Keratinocyte (primary cell): Measurements from ENCODE around the gene CALML3. TPM values are rescaled to one million over a fixed set of nuclear protein-coding genes. Genes with fewer than 3 reads are reported as not detected.

Source experiments
- DNase-seq: peaks from one replicate; pipeline ENCODE4 v3.0.0-alpha.2; 2011; ENCODE audit warnings: low read depth, missing footprints, low spot score
- FAIRE-seq: peaks from 2 replicates; lab custom pipeline; 2011; peaks lifted over from hg19 to GRCh38; lab: Jason Lieb, UNC
- H2AFZ ChIP-seq: 2 replicates; pipeline ENCODE4 v1.6.0; 2012; ENCODE audit warnings: low read length, control low read depth, inconsistent platforms; ENCODE audit not compliant: control insufficient read depth
- H3K27ac ChIP-seq: 2 replicates; pipeline ENCODE4 v1.5.1; 2011; ENCODE audit warnings: low read length; ENCODE audit not compliant: control insufficient read depth, insufficient read depth
- H3K27me3 ChIP-seq: 3 replicates; pipeline ENCODE4 v1.6.0; 2011; ENCODE audit warnings: low read length; ENCODE audit not compliant: control insufficient read depth, insufficient read depth; ENCODE audit errors: extremely low read depth
- H3K36me3 ChIP-seq, 2 experiments: 2 replicates in 1 of 2; 3 replicates in 1 of 2; pipeline ENCODE4 v1.5.1; 2011; ENCODE audit warnings: low read length in 2 of 2, mild to moderate bottlenecking in 1 of 2; ENCODE audit not compliant: control insufficient read depth in 2 of 2, insufficient read depth in 2 of 2; ENCODE audit errors: extremely low read depth in 1 of 2
- H3K4me1 ChIP-seq: 3 replicates; pipeline ENCODE4 v1.5.1; 2011; ENCODE audit warnings: low read length; ENCODE audit not compliant: control insufficient read depth, insufficient read depth; ENCODE audit errors: extremely low read depth
- H3K4me2 ChIP-seq: 3 replicates; pipeline ENCODE4 v1.6.0; 2011; ENCODE audit warnings: low read depth, low read length; ENCODE audit not compliant: control insufficient read depth, insufficient read depth; ENCODE audit errors: extremely low read depth
- H3K4me3 ChIP-seq, 3 experiments: fragments of 200-600 bp in 1 of 3; sonication (generic) in 1 of 3; 2 replicates in 2 of 3; 3 replicates in 1 of 3; pipeline ENCODE4 v1.5.1; 2011 to 2016; ENCODE audit warnings: low read length in 3 of 3, mild to moderate bottlenecking in 3 of 3, control low read depth in 2 of 3, inconsistent platforms in 1 of 3, low read depth in 1 of 3, mixed read lengths in 1 of 3, mixed run types in 1 of 3, moderate library complexity in 1 of 3; ENCODE audit not compliant: control insufficient read depth in 2 of 3, insufficient read depth in 2 of 3; ENCODE audit errors: extremely low read depth in 1 of 3
- H3K79me2 ChIP-seq: 2 replicates; pipeline ENCODE4 v1.6.0; 2012; ENCODE audit warnings: low read length; ENCODE audit not compliant: control insufficient read depth, insufficient read depth
- H3K9ac ChIP-seq: 3 replicates; pipeline ENCODE4 v1.6.0; 2011; ENCODE audit warnings: low read length; ENCODE audit not compliant: control insufficient read depth, insufficient read depth; ENCODE audit errors: extremely low read depth
- H3K9me1 ChIP-seq: 3 replicates; pipeline ENCODE4 v1.6.0; 2011; ENCODE audit warnings: low read length; ENCODE audit not compliant: control insufficient read depth, insufficient read depth; ENCODE audit errors: extremely low read depth
- H3K9me3 ChIP-seq: 2 replicates; pipeline ENCODE4 v1.5.1; 2012; ENCODE audit warnings: low read depth, low read length; ENCODE audit not compliant: control insufficient read depth
- H4K20me1 ChIP-seq: 3 replicates; pipeline ENCODE4 v1.6.0; 2011; ENCODE audit warnings: low read length; ENCODE audit not compliant: control insufficient read depth, insufficient read depth; ENCODE audit errors: extremely low read depth
- EZH2 ChIP-seq: IDR thresholded peaks from one replicate; pipeline ENCODE4 v1.6.1; 2012; ENCODE audit warnings: inconsistent platforms, mild to moderate bottlenecking, low read length, moderate library complexity
- dilution Hi-C: fragments of 300-500 bp; cut with MboI; formaldehyde crosslinking; loops from one replicate; pipeline ENCODE4 v1.7.0; 2020; ENCODE audit warnings: low sequenced_read_pairs; ENCODE audit not compliant: extremely low pct_ligation_motif_present
- polyA plus RNA-seq, 5 experiments: library from polyadenylated mRNA; depleted of rRNA in 3 of 5; stranded (reverse) in 3 of 5; stranded (forward) in 1 of 5; unstranded in 1 of 5; fragments of >200 nt; gene quantifications; 1 replicate in 1 of 5; 2 replicates in 3 of 5; 3 replicates in 1 of 5; pipeline versions ENCODE4 v1.2.1 to v1.2.3, GENCODE V29; 2011 to 2012; ENCODE audit warnings: missing spikeins in 2 of 5, low read depth in 1 of 5, low replicate concordance in 1 of 5
- TF ChIP-seq, protein P1 (sequence below), 3 experiments: IDR thresholded peaks in 1 of 3; conservative IDR thresholded peaks in 1 of 3; optimal IDR thresholded peaks in 1 of 3; 2 replicates in 2 of 3; 3 replicates in 1 of 3; pipeline versions ENCODE3 to v1.5.1; 2011; ENCODE audit warnings: low read length in 3 of 3, mild to moderate bottlenecking in 3 of 3, moderate library complexity in 2 of 3, control low read depth in 1 of 3, inconsistent platforms in 1 of 3; ENCODE audit not compliant: insufficient read depth in 2 of 3; ENCODE audit errors: extremely low read depth in 1 of 3

Gene CALML3
- polyA plus RNA-seq, 1 donor (not counting 4 experiments of a cell fraction or from before 2014, with no cell fraction given), result 7.6 TPM

DNA sequence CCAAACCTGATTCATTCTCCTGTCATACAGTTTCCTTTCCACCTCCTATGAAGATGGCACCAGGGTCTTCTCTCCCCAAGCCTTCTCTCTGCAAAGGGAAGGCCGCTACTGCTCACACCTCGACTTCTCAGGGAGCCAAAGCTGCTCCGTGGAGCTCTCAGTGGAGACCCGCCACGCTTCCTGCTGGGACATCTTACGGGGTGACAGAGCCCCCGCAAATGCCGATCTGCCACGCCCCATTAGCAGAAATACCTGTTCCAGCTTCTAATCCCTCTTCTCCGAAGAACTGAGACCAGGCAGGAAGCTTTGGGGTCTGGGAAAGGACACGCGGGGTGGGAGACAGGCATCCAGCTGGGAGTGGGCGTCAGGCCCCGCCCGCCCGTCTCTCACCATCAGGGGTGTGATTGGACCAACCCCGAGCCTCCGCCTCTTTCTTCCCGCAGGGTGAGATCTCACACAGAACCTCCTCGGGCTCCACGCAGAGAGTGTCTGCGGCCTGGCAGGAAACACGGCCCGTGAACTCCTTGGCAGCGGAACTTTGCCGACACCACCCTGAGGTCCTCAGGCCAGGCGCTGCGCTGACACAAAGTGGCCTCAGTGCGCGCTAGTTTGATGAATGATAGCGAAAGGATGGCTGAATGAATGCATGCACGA, 13.4 kb upstream of the CALML3 start:
- DNase-seq, result no peak
- Histone ChIP-seq H2AFZ (no peak overlapping the region), H3K4me3 (no peak overlapping the region), H3K9me3 (no peaks in the 10 kb centered on the region), H3K27ac (no peak overlapping the region), H3K4me1 (peaks cover 19% of the 10 kb centered on the region), H3K9me1 (no peaks in the 10 kb centered on the region), H4K20me1 (no peaks in the 10 kb centered on the region), H3K27me3 (no peaks in the 10 kb centered on the region), H3K9ac (no peak overlapping the region), H3K36me3 (no peaks in the 10 kb centered on the region), H3K4me2 (peak overlapping the region; percentile 29), H3K79me2 (no peaks in the 10 kb centered on the region)
- TF ChIP-seq EZH2, result no peak
- TF ChIP-seq, protein P1, sequence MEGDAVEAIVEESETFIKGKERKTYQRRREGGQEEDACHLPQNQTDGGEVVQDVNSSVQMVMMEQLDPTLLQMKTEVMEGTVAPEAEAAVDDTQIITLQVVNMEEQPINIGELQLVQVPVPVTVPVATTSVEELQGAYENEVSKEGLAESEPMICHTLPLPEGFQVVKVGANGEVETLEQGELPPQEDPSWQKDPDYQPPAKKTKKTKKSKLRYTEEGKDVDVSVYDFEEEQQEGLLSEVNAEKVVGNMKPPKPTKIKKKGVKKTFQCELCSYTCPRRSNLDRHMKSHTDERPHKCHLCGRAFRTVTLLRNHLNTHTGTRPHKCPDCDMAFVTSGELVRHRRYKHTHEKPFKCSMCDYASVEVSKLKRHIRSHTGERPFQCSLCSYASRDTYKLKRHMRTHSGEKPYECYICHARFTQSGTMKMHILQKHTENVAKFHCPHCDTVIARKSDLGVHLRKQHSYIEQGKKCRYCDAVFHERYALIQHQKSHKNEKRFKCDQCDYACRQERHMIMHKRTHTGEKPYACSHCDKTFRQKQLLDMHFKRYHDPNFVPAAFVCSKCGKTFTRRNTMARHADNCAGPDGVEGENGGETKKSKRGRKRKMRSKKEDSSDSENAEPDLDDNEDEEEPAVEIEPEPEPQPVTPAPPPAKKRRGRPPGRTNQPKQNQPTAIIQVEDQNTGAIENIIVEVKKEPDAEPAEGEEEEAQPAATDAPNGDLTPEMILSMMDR (optimal IDR thresholded peaks at IDR 0.05 in 1 of 3, IDR thresholded peaks at IDR 0.05 in 1 of 3, conservative IDR thresholded peaks at IDR 0.05 in 1 of 3; ENCODE audit: extremely low read depth in 1 of 3, insufficient read depth in 2 of 3, low read length in 3 of 3), result no peak
- dilution Hi-C loops, result no loop called here
- no peak for FAIRE-seq

GRCh38 chr10:5511885-5512280, 12.9 kb upstream of the CALML3 start:
- H3K9ac ChIP-seq, result no peak overlapping the region
- H4K20me1 ChIP-seq, result no peaks in the 10 kb centered on the region
- H2AFZ ChIP-seq, result no peak overlapping the region
- dilution Hi-C loops, result no loop called here
- TF ChIP-seq, protein P1 (optimal IDR thresholded peaks at IDR 0.05 in 1 of 3, IDR thresholded peaks at IDR 0.05 in 1 of 3, conservative IDR thresholded peaks at IDR 0.05 in 1 of 3; ENCODE audit: extremely low read depth in 1 of 3, insufficient read depth in 2 of 3, low read length in 3 of 3), result no peak
- no peak for TF ChIP-seq EZH2
- H3K27me3 ChIP-seq, result no peaks in the 10 kb centered on the region
- no peaks in the 10 kb centered on the region for H3K79me2 ChIP-seq
- no peak overlapping the region for H3K4me2 ChIP-seq
- FAIRE-seq (no peak), DNase-seq (no peak)
- H3K4me3 ChIP-seq, result no peak overlapping the region
- H3K9me1 ChIP-seq, result no peaks in the 10 kb centered on the region
- peaks cover 16% of the 10 kb centered on the region for H3K4me1 ChIP-seq
- H3K9me3 ChIP-seq, result no peaks in the 10 kb centered on the region
- H3K27ac ChIP-seq, result no peak overlapping the region
- no peaks in the 10 kb centered on the region for H3K36me3 ChIP-seq
